Middle frontal gyrus (tissue), 1 donor: ENCODE data around the gene STXBP5L.
"Not testable (repeated sequence)": the region's sequence is repeated elsewhere in the genome, so short reads cannot be mapped to it uniquely, and the experiment has no call there.

Experiments used
- DNase-seq: peaks from one replicate; pipeline ENCODE4 v3.0.0-alpha.2; 2015; ENCODE audit warnings: low spot score; ENCODE audit errors: extremely low spot score

STXBP5L gene

GRCh38 chr3:121430664-121431215 lies 522.7 kb downstream of the STXBP5L start:
- DNase-seq = no peak

- DNase-seq = no peak
These were observed 523.9 kb downstream of the STXBP5L start for GRCh38 chr3:121431726-121432517.

GRCh38 chr3:121436074-121436473 lies 528.1 kb downstream of the STXBP5L start:
- DNase-seq = no peak

- no peak for DNase-seq
These were observed 528.6 kb downstream of the STXBP5L start for GRCh38 chr3:121436641-121437040.

- no peak for DNase-seq
These were observed 535.5 kb downstream of the STXBP5L start for GRCh38 chr3:121443456-121443855.

- DNase-seq = not testable (repeated sequence)
These were observed 543.7 kb downstream of the STXBP5L start for GRCh38 chr3:121451752-121452151.

- DNase-seq = no peak
These were observed 554.6 kb downstream of the STXBP5L start for GRCh38 chr3:121462565-121462964.

GRCh38 chr3:121463745-121464144 lies 555.7 kb downstream of the STXBP5L start:
- no peak for DNase-seq

GRCh38 chr3:121467085-121467484 lies 559.1 kb downstream of the STXBP5L start:
- no peak for DNase-seq

- no peak for DNase-seq
These were observed 565.0 kb downstream of the STXBP5L start for GRCh38 chr3:121473001-121473400.
